IMR-90 (cell line): Measurements from ENCODE around the gene FGFBP2. TPM values are rescaled to one million over a fixed set of nuclear protein-coding genes. Genes with fewer than 3 reads are reported as not detected.

Experiments
- ATAC-seq: fragments of 200-7000 bp; cut with Tn5 transposase; 2 replicates; pipeline ENCODE4 v1.9.1; 2020; ENCODE audit warnings: low read depth, mild to moderate bottlenecking, moderate library complexity
- BruUV-seq: library from RNA; stranded (reverse); fragments of 400-500 nt; replicated peaks from 2 replicates; lab custom pipeline; 2021; lab: Mats Ljungman, UMichigan
- CTCF ChIA-PET: fragments of 300-600 bp; formaldehyde crosslinking; extraction: SDS; loops from one replicate; lab custom pipeline; 2021; ENCODE audit warnings: antibody characterized with exemption; lab: Yijun Ruan, JAX
- POLR2A ChIA-PET: fragments of 300-600 bp; sonication (Branson Sonifier 250); formaldehyde crosslinking; loops from one replicate; lab custom pipeline; 2022; ENCODE audit warnings: antibody characterized with exemption; ENCODE audit not compliant: unreplicated experiment; lab: Charles Lee
- DNase-seq: peaks from one replicate; pipeline ENCODE4 v3.0.0; 2013
- H2AFZ ChIP-seq: replicated peaks from 2 replicates; pipeline ENCODE3; 2013; ENCODE audit warnings: low read length, mild to moderate bottlenecking; ENCODE audit not compliant: poor library complexity
- H2AK5ac ChIP-seq: 2 replicates; pipeline ENCODE4 v1.6.1; 2013; ENCODE audit warnings: low read depth, low read length, inconsistent platforms
- H2AK9ac ChIP-seq: replicated peaks from 2 replicates; pipeline ENCODE3; 2013; ENCODE audit warnings: mild to moderate bottlenecking, low read depth, low read length, moderate library complexity; ENCODE audit not compliant: poor library complexity
- H2BK120ac ChIP-seq: 2 replicates; pipeline ENCODE4 v1.6.1; 2013; ENCODE audit warnings: low read depth, low read length, inconsistent platforms
- H2BK15ac ChIP-seq: 3 replicates; pipeline ENCODE4 v1.6.1; 2013; ENCODE audit warnings: low read depth, low read length, inconsistent platforms
- H2BK20ac ChIP-seq: 2 replicates; pipeline ENCODE4 v1.6.1; 2013; ENCODE audit warnings: low read depth, mild to moderate bottlenecking, inconsistent platforms, low read length, moderate library complexity
- H2BK5ac ChIP-seq: 2 replicates; pipeline ENCODE4 v1.6.1; 2013; ENCODE audit warnings: mild to moderate bottlenecking, low read depth, low read length, inconsistent platforms; ENCODE audit not compliant: poor library complexity, severe bottlenecking
- H3K14ac ChIP-seq: replicated peaks from 2 replicates; pipeline ENCODE4 v1.6.1; 2013; ENCODE audit warnings: low read depth, low read length, inconsistent platforms
- H3K18ac ChIP-seq: 2 replicates; pipeline ENCODE4 v1.6.1; 2013; ENCODE audit warnings: low read depth, low read length, control low read depth
- H3K23ac ChIP-seq: 2 replicates; pipeline ENCODE4 v1.6.1; 2013; ENCODE audit warnings: low read depth, low read length, inconsistent platforms
- H3K27ac ChIP-seq: 2 replicates; pipeline ENCODE4 v1.5.1; 2013; ENCODE audit warnings: mild to moderate bottlenecking, control low read depth, low read length; ENCODE audit not compliant: insufficient read depth
- H3K27me3 ChIP-seq: 2 replicates; pipeline ENCODE4 v1.6.1; 2013; ENCODE audit warnings: low read length; ENCODE audit not compliant: control insufficient read depth, insufficient read depth
- H3K36me3 ChIP-seq: 2 replicates; pipeline ENCODE4 v1.6.1; 2013; ENCODE audit warnings: low read length, mixed read lengths; ENCODE audit not compliant: control insufficient read depth, insufficient read depth
- H3K4ac ChIP-seq: 2 replicates; pipeline ENCODE4 v1.6.1; 2013; ENCODE audit warnings: low read depth, low read length, inconsistent platforms
- H3K4me1 ChIP-seq: 2 replicates; pipeline ENCODE4 v1.6.1; 2013; ENCODE audit warnings: low read length, mixed read lengths; ENCODE audit not compliant: control insufficient read depth, insufficient read depth
- H3K4me2 ChIP-seq: 2 replicates; pipeline ENCODE4 v1.6.1; 2013; ENCODE audit warnings: low read depth, mild to moderate bottlenecking, control low read depth, low read length, moderate library complexity
- H3K4me3 ChIP-seq: 2 replicates; pipeline ENCODE4 v1.5.1; 2013; ENCODE audit warnings: low read depth, mild to moderate bottlenecking, control low read depth, low read length, moderate library complexity; ENCODE audit not compliant: insufficient read depth
- H3K56ac ChIP-seq: 2 replicates; pipeline ENCODE4 v1.6.1; 2013; ENCODE audit warnings: low read length, inconsistent platforms; ENCODE audit not compliant: insufficient read depth; ENCODE audit errors: extremely low read depth
- H3K79me1 ChIP-seq, 2 experiments: 2 replicates each; pipeline ENCODE4 v1.6.1; 2013; ENCODE audit warnings: low read length in 2 of 2, inconsistent platforms in 1 of 2, low read depth in 1 of 2
- H3K9ac ChIP-seq: 2 replicates; pipeline ENCODE4 v1.6.1; 2013; ENCODE audit warnings: low read depth, low read length, control low read depth
- H3K9me1 ChIP-seq: 2 replicates; pipeline ENCODE4 v1.6.1; 2013; ENCODE audit warnings: low read length, inconsistent platforms; ENCODE audit not compliant: insufficient read depth
- H3K9me3 ChIP-seq: 2 replicates; pipeline ENCODE4 v1.6.1; 2013; ENCODE audit warnings: low read length; ENCODE audit not compliant: control insufficient read depth, insufficient read depth
- H4K20me1 ChIP-seq: 2 replicates; pipeline ENCODE4 v1.6.1; 2013; ENCODE audit warnings: low read length, inconsistent platforms; ENCODE audit not compliant: insufficient read depth
- H4K5ac ChIP-seq: 2 replicates; pipeline ENCODE4 v1.6.1; 2013; ENCODE audit warnings: mild to moderate bottlenecking, low read depth, low read length, control low read depth
- H4K8ac ChIP-seq, 2 experiments: 2 replicates each; pipeline ENCODE4 v1.6.1; 2013; ENCODE audit warnings: low read depth in 2 of 2, low read length in 2 of 2, control low read depth in 1 of 2, inconsistent platforms in 1 of 2
- H4K91ac ChIP-seq: 2 replicates; pipeline ENCODE4 v1.6.1; 2013; ENCODE audit warnings: low read depth, low read length, inconsistent platforms; ENCODE audit not compliant: insufficient read depth
- BHLHE40 ChIP-seq: fragments of 150-350 bp; IDR thresholded peaks from 2 replicates; pipeline ENCODE4 v1.6.1; 2016; ENCODE audit warnings: mild to moderate bottlenecking, low read depth, low read length
- CEBPB ChIP-seq: IDR thresholded peaks from 2 replicates; pipeline ENCODE4 v1.6.1; 2012; ENCODE audit warnings: low read depth, low read length, improper control_type of control experiment
- CHD1 ChIP-seq: IDR thresholded peaks from 2 replicates; pipeline ENCODE4 v1.6.1; 2012; ENCODE audit warnings: low read depth, low read length, improper control_type of control experiment
- FOS ChIP-seq: fragments of 150-350 bp; IDR thresholded peaks from 2 replicates; pipeline ENCODE4 v1.6.1; 2016; ENCODE audit warnings: low read depth, low read length
- MAFK ChIP-seq: IDR thresholded peaks from 2 replicates; pipeline ENCODE4 v1.6.1; 2012; ENCODE audit warnings: low read depth, low read length, improper control_type of control experiment
- MAZ ChIP-seq: IDR thresholded peaks from 2 replicates; pipeline ENCODE4 v1.6.1; 2012; ENCODE audit warnings: low read depth, mild to moderate bottlenecking, low read length, improper control_type of control experiment, moderate library complexity, borderline replicate concordance
- MXI1 ChIP-seq: IDR thresholded peaks from 2 replicates; pipeline ENCODE4 v1.6.1; 2012; ENCODE audit warnings: low read depth, mild to moderate bottlenecking, low read length, moderate library complexity, borderline replicate concordance
- NFE2L2 ChIP-seq: fragments of 150-350 bp; IDR thresholded peaks from 2 replicates; pipeline ENCODE4 v1.6.1; 2016; ENCODE audit warnings: low read depth, mild to moderate bottlenecking, low read length
- POLR2A ChIP-seq: IDR thresholded peaks from 2 replicates; pipeline ENCODE4 v1.6.1; 2012; ENCODE audit warnings: mild to moderate bottlenecking, low read depth, low read length
- RAD21 ChIP-seq: IDR thresholded peaks from 2 replicates; pipeline ENCODE4 v1.6.1; 2012; ENCODE audit warnings: low read length, improper control_type of control experiment
- RCOR1 ChIP-seq: IDR thresholded peaks from 2 replicates; pipeline ENCODE4 v1.6.1; 2012; ENCODE audit warnings: mild to moderate bottlenecking, low read length, improper control_type of control experiment; ENCODE audit not compliant: insufficient replicate concordance
- RFX5 ChIP-seq: IDR thresholded peaks from 2 replicates; pipeline ENCODE4 v1.8.0; 2012; ENCODE audit warnings: low read depth, mild to moderate bottlenecking, low read length, moderate library complexity
- SMC3 ChIP-seq: fragments of 150-350 bp; IDR thresholded peaks from 2 replicates; pipeline ENCODE4 v1.6.1; 2016; ENCODE audit warnings: low read depth, mild to moderate bottlenecking, antibody characterized with exemption, low read length, moderate library complexity
- USF2 ChIP-seq: fragments of 150-350 bp; IDR thresholded peaks from 2 replicates; pipeline ENCODE4 v1.6.1; 2017; ENCODE audit warnings: mild to moderate bottlenecking, antibody characterized with exemption, low read length, low read depth
- WGBS, 2 experiments: methylation state at CpG; one replicate each; pipeline versions ENCODE4 v1.1.5 to v1.1.7; 2013; ENCODE audit warnings: missing lambda C conversion rate in 2 of 2; ENCODE audit not compliant: insufficient read length in 1 of 2; ENCODE audit errors: extremely low coverage in 2 of 2; 5-methylcytosine and 5-hydroxymethylcytosine counted together
- dilution Hi-C: fragments of 300-500 bp; cut with HindIII; formaldehyde crosslinking; loops from one replicate; pipeline ENCODE4 v1.14.3; 2018; ENCODE audit warnings: low sequenced_read_pairs; ENCODE audit not compliant: unreplicated experiment
- in situ Hi-C: fragments of 300-500 bp; cut with MboI; formaldehyde crosslinking; loops from 3 replicates; pipeline ENCODE4 v1.14.3; 2019; ENCODE audit warnings: low sequenced_read_pairs, inconsistent platforms, mixed read lengths
- intact Hi-C: fragments of 100-400 bp; cut with micrococcal nuclease; formaldehyde crosslinking; loops from 2 replicates; pipeline ENCODE4 v1.10.0; 2022
- polyA plus RNA-seq, 3 experiments: library from polyadenylated mRNA; depleted of rRNA; stranded (reverse); fragments of >200 nt; gene quantifications; 2 replicates each; pipeline ENCODE4 v1.2.3, GENCODE V29; 2012; ENCODE audit warnings: low replicate concordance in 1 of 3
- total RNA-seq: library from RNA; depleted of rRNA; stranded (reverse); fragments of >200 nt; gene quantifications from 2 replicates; pipeline ENCODE4 v1.2.3, GENCODE V29; 2012
- TF ChIP-seq, protein P1 (sequence below): fragments of 150-350 bp; IDR thresholded peaks from 2 replicates; pipeline ENCODE4 v1.6.1; 2016; ENCODE audit warnings: low read depth, mild to moderate bottlenecking, low read length, moderate library complexity, borderline replicate concordance
- TF ChIP-seq, protein P2 (sequence below): conservative IDR thresholded peaks from 2 replicates; pipeline ENCODE4 v1.5.1; 2012; ENCODE audit warnings: mild to moderate bottlenecking, low read depth, low read length, improper control_type of control experiment

The FGFBP2 gene
- total and polyA plus RNA-seq, 2 of the 4 experiments (the other 2 are of a cell fraction): not detected

- no peak within 1 kb of the TSS for H4K8ac ChIP-seq
- no peak within 1 kb of the TSS for H2AK9ac ChIP-seq
- no CpG with 5 or more reads among the region's 4 CpGs for WGBS, 2 experiments
- in situ Hi-C loops (no loop called here), intact Hi-C loops (no loop called here), dilution Hi-C loops (no loop called here)
- TF ChIP-seq CHD1 (no peak), MAZ (no peak), USF2 (no peak), NFE2L2 (no peak), FOS (no peak), RAD21 (no peak), RFX5 (no peak), POLR2A (no peak), BHLHE40 (no peak), MAFK (no peak), MXI1 (no peak), CEBPB (no peak), RCOR1 (no peak), SMC3 (no peak)
- TF ChIP-seq, protein P1, sequence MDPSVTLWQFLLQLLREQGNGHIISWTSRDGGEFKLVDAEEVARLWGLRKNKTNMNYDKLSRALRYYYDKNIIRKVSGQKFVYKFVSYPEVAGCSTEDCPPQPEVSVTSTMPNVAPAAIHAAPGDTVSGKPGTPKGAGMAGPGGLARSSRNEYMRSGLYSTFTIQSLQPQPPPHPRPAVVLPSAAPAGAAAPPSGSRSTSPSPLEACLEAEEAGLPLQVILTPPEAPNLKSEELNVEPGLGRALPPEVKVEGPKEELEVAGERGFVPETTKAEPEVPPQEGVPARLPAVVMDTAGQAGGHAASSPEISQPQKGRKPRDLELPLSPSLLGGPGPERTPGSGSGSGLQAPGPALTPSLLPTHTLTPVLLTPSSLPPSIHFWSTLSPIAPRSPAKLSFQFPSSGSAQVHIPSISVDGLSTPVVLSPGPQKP: no peak
- TF ChIP-seq, protein P2, sequence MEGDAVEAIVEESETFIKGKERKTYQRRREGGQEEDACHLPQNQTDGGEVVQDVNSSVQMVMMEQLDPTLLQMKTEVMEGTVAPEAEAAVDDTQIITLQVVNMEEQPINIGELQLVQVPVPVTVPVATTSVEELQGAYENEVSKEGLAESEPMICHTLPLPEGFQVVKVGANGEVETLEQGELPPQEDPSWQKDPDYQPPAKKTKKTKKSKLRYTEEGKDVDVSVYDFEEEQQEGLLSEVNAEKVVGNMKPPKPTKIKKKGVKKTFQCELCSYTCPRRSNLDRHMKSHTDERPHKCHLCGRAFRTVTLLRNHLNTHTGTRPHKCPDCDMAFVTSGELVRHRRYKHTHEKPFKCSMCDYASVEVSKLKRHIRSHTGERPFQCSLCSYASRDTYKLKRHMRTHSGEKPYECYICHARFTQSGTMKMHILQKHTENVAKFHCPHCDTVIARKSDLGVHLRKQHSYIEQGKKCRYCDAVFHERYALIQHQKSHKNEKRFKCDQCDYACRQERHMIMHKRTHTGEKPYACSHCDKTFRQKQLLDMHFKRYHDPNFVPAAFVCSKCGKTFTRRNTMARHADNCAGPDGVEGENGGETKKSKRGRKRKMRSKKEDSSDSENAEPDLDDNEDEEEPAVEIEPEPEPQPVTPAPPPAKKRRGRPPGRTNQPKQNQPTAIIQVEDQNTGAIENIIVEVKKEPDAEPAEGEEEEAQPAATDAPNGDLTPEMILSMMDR: no peak
- H2AK5ac ChIP-seq: no peak within 1 kb of the TSS
- H3K4me3 ChIP-seq: no peak within 1 kb of the TSS
- no TSS peak for BruUV-seq
- H3K4me2 ChIP-seq: no peak within 1 kb of the TSS
- no peak within 1 kb of the TSS for H3K4ac ChIP-seq
- DNase-seq: no peak
- ChIA-PET CTCF (interaction anchor here (1.1 kb wide), 1 partner anchor 37 kb away, joined by 3 read pairs; no protein-coding TSS in a partner anchor), POLR2A (no interaction called here)
- no peak within 1 kb of the TSS for H3K56ac ChIP-seq
- H3K14ac ChIP-seq: no peak within 1 kb of the TSS
- peaks cover 33% of the 10 kb centered on the region for H3K27me3 ChIP-seq
- no peak within 1 kb of the TSS for H2BK5ac ChIP-seq
- no peak within 1 kb of the TSS for H2BK20ac ChIP-seq
- H2BK15ac ChIP-seq: no peak within 1 kb of the TSS
- H3K9ac ChIP-seq: no peak within 1 kb of the TSS
- H3K23ac ChIP-seq: no peak within 1 kb of the TSS
- H3K79me1 ChIP-seq: no peaks in the 10 kb centered on the region
- no peak within 1 kb of the TSS for H4K5ac ChIP-seq
- H3K36me3 ChIP-seq: no peaks in the 10 kb centered on the region
- no peaks in the 10 kb centered on the region for H4K20me1 ChIP-seq
- ATAC-seq: no peak
- H3K4me1 ChIP-seq: no peaks in the 10 kb centered on the region
- H3K27ac ChIP-seq: no peak within 1 kb of the TSS
- no peak within 1 kb of the TSS for H2BK120ac ChIP-seq
- no peak within 1 kb of the TSS for H4K91ac ChIP-seq
- H3K9me3 ChIP-seq: no peaks in the 10 kb centered on the region
- no peak within 1 kb of the TSS for H3K18ac ChIP-seq
- H3K9me1 ChIP-seq: no peaks in the 10 kb centered on the region; the same call in 1 of the 2 replicates
- H2AFZ ChIP-seq: no peak within 1 kb of the TSS
These were observed 24.3 kb downstream of the FGFBP2 start, which contains the start of gene FGFBP1 for GRCh38 chr4:15938640-15939039. FGFBP1 (minus strand) TSS chr4:15938740; CDS start chr4:15936632, 2,108 bp downstream.
